M059J (cell line): Measurements from ENCODE around the gene CACNA2D4. TPM values are rescaled to one million over a fixed set of nuclear protein-coding genes. Genes with fewer than 3 reads are reported as not detected.
"Not testable (repeated sequence)": the region's sequence is repeated elsewhere in the genome, so short reads cannot be mapped to it uniquely, and the experiment has no call there.

Experiments
- DNase-seq: peaks from one replicate; pipeline ENCODE4 v3.0.0-alpha.2; 2012; ENCODE audit warnings: low read depth
- total RNA-seq: library from RNA; depleted of rRNA; stranded (reverse); fragments of >200 nt; shearing (Covaris generic); gene quantifications from 2 replicates; pipeline ENCODE4 v1.2.3, GENCODE V29; 2014; rRNA removed

CACNA2D4 gene, protein sequence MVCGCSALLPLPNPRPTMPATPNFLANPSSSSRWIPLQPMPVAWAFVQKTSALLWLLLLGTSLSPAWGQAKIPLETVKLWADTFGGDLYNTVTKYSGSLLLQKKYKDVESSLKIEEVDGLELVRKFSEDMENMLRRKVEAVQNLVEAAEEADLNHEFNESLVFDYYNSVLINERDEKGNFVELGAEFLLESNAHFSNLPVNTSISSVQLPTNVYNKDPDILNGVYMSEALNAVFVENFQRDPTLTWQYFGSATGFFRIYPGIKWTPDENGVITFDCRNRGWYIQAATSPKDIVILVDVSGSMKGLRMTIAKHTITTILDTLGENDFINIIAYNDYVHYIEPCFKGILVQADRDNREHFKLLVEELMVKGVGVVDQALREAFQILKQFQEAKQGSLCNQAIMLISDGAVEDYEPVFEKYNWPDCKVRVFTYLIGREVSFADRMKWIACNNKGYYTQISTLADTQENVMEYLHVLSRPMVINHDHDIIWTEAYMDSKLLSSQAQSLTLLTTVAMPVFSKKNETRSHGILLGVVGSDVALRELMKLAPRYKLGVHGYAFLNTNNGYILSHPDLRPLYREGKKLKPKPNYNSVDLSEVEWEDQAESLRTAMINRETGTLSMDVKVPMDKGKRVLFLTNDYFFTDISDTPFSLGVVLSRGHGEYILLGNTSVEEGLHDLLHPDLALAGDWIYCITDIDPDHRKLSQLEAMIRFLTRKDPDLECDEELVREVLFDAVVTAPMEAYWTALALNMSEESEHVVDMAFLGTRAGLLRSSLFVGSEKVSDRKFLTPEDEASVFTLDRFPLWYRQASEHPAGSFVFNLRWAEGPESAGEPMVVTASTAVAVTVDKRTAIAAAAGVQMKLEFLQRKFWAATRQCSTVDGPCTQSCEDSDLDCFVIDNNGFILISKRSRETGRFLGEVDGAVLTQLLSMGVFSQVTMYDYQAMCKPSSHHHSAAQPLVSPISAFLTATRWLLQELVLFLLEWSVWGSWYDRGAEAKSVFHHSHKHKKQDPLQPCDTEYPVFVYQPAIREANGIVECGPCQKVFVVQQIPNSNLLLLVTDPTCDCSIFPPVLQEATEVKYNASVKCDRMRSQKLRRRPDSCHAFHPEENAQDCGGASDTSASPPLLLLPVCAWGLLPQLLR
- 0.15 and 0.91 TPM in 2 replicates for total RNA-seq

DNA sequence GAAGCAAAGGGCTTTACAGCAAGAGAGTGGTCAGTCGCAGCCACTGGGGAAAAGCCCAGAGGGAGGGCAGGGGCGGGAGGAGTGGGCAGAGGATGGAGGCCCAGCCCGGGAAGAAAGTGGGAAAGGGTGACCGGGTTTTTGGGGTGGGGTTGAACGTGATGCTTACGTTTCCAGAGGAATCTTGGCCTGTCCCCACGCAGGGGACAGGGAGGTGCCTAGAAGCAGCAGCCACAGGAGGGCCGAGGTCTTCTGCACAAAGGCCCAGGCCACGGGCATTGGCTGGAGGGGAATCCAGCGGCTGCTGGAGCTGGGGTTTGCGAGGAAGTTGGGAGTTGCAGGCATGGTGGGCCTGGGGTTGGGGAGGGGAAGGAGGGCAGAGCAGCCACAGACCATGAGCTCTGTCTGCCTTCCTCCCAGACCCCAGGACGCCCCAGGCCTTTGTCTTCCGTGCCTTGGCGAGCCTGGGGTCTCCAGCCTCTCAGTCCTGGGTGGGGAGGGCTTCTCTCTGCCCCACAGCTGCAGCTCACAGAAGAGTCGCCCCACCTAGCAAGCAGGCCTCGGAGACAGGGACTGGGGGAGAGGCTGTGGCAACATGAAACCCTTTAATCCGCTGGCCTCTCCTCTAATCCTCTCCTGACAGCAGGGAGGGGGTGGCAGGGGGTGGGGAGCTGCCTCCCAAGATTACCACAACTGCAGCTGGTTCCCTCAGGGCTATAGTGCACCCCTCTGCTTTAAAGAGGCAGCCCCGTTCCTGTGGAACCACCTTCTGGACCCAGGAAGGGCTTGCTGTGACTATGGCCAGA is at the start of gene CACNA2D4:
TSS of gene CACNA2D4 (minus strand) at position 572 of the 803 bp plus-strand sequence. CDS start at position 393, 179 bp downstream.
- no peak for DNase-seq

DNA sequence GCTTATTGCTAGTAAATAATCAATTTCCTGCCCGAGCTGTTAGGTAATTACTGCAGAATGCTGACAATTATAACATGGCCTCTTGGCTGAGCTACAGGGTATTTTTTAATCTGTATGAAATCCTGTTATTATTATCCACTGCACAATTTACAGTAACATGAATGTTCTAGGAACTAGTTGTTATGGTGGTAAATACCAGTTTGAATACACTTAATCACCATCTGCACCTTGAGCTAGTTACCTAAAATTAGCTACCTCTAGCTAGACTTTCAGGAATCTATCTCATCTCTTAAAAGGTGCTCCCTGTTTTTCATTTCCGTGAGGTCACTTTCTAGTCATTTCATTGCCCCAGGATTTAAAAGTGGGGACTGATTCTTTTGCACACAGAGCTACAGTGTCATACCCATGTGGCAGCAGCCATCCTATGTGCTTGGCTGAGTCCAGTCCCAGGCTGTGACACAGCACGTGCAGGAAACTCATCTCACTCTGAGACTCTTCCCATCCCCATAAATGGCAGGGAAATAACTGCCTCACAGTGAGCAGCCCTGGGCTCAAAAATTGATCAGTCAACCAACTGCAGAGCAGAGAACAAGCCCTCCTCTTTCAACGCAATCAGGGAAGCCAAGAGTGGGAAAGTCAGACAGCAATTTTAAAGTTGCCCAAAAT is 48.2 kb upstream of the CACNA2D4 start:
- no peak for DNase-seq

DNA sequence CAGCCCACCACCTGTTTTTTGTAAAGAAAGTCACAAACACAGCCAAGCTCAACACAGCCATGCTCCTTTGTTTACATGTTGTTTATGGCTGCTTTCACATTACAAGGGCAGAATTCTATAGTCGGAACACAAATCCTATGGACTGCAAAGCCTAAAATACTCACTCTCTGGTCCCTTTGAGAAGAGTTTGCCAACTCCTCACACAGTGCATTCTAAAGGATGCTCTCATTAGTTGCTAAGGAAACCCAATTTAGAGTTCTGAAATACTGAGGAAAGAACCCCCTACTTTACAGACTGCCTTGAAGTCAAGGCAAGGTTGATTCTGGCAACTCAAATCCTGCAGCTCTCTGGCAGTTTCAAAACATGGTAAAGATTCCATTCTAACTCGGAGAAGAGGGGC is 47.5 kb upstream of the CACNA2D4 start:
- DNase-seq: no peak

DNA sequence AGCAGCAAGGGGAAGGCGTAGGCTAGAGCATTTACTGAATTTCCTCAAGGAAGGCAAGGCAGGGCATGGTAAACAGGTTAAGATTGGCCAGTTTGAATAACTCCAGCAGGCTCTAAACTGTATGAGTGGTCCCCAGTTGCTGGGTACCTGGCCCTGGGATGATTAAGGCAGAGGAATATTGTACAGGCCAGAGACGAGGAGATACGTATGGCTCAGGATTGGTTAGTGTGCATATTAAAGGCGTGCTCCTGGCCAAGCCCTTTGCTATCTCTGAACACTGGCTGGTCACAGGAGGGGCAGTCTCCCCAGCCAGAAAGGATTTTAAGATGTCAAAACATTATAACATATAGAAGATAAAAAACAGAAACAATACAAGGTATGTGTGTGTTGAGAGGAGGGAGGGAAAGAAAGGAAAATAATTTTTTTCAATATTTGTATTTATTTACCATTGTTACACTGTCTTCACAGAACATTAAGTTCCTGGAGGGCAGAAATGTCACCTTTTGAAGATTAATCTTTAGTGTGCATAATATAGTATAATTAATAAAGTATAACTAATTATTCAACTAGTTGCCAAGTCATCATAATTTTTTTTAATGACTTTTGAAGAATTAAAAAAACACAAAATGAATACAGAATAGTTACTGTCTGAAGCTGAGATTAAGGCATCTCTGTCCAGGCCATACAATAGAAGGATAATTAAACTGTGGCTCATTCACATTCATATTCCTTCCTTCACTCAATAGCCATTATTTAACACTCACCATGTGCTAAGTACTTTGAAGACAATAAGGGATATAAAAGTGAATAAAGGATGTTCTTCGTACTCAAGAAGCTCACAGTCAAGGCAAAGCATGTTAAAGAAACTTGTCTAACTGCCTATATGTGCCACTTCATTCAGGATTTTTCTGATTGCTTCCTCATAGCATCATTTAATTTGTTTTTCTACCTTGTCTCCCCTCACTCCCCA is 43.9 kb upstream of the CACNA2D4 start:
- no peak for DNase-seq

DNA sequence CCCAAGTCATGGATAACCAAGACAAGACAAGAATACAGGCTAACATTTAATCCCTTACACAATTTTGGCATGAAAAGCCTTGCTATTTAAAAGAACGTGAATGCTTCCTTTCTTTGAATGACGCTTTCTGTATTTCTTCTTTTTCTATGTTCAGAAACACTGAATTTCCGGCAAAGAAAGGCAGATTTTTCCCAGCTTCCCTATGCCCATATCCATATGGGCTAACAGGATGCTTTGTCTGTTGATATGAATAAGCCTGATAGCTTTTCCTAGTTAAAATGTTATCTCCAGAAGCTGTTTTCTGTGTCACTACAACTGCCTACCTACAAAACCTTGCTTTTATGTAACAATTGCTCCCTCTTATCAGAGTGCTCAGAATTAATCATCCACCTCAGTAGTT is 38.3 kb upstream of the CACNA2D4 start:
- DNase-seq: no peak

DNA sequence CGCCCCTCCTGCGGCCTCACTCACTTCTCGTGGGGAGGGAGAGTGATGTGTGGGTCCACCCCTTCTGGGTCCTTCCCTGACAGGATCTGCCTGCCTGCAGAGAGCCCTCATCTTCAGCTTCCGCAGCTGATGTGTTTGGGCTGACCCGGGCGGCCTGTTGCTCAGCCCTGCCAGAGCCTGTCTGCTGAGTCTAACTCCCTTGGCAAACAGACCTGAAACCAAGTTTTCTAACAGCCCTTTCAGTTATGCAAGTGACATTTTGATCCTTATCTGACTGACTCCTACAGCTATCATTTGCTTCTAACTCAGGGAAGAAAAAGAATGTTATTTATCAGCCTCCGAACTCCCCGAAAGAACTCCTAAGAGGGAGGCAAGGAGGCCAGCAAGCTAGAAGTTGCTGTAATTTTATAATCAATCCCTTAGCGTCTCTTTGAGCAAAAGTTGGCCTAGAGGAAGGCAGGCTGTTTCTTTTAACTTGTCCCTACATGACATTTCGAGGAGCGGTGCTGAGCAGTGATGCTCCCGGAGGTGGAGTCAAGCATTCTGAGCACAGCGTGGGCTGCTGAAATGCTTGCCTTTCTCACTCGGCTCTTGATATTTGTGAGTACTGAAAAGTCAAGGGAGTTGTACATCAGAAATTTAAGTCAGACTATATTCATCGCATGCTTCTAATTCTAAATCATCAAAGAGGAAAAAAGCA is 31.5 kb upstream of the CACNA2D4 start:
- no peak for DNase-seq

DNA sequence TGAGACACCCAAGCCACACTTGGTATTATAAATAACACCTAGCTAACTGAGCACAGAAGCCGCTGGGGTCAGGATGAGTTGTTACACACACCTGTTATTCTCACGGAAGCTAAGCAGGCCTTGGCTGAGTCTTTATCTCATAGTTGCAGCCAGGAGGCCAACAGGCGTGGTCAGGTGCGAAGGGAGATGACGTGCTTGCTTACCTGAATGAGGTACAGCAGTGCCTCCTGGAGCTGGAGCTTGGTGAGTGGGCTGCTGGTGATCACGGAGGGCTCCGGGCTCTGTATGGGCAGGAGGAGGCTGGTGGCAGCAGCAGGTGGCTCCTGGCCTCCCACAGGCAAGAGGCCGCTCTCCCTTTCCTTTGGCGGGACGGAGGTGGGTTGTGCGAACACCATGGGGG is 30.4 kb upstream of the CACNA2D4 start:
- no peak for DNase-seq

DNA sequence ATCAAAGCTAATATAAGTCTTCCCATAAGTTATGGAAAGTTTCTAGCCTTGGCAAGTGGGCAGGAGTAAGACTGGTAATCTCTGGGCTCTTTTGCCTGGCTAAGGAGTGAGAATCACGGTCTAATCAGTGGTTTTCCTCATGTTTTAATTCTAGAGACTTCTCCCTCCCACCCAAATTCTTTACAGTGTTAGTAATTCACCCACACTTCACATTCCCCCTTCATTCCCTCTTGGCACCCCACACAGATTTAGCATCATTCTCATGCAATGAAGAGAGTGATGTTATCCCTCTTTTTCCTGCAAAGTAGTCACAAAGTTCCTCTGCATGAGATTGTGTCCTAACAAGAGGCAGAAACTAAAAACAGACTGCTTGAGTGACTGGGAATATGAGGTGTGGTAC is 28.6 kb upstream of the CACNA2D4 start:
- no peak for DNase-seq

DNA sequence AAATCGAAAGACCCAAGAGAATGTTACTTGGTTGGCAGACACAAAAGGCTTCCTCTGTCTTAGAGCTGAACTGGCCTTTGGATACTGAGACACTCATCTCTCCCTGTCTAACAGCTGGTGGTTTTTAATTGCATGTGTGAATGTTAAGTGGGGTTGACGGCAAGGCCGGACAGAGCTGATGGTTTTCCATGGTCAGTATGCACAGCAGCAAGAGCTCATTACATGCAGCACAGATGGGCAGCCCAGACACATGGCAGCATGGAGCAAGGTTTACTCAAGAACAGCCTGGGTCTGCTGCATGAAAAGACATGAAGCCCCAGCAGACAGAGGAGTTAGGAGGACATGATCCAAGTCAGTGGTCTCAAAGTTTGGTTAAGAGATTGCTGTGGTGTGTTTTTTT is 27.8 kb upstream of the CACNA2D4 start:
- no peak for DNase-seq

DNA sequence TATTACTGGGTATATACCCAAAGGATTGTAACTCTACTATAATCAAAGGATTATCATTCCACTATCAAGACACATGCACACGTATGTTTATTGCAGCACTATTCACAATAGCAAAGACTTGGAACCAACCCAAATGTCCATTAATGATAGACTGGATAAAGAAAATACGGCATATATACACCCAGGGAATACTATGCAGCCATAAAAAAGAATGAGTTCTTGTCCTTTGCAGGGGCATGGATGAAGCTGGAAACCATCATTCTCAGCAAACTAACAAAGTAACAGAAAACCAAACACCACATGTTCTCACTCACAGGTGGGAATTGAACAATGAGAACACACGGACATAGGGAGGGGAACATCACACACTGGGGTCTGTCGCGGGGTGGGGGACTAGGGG is 27.1 kb upstream of the CACNA2D4 start:
- DNase-seq: not testable (repeated sequence)

DNA sequence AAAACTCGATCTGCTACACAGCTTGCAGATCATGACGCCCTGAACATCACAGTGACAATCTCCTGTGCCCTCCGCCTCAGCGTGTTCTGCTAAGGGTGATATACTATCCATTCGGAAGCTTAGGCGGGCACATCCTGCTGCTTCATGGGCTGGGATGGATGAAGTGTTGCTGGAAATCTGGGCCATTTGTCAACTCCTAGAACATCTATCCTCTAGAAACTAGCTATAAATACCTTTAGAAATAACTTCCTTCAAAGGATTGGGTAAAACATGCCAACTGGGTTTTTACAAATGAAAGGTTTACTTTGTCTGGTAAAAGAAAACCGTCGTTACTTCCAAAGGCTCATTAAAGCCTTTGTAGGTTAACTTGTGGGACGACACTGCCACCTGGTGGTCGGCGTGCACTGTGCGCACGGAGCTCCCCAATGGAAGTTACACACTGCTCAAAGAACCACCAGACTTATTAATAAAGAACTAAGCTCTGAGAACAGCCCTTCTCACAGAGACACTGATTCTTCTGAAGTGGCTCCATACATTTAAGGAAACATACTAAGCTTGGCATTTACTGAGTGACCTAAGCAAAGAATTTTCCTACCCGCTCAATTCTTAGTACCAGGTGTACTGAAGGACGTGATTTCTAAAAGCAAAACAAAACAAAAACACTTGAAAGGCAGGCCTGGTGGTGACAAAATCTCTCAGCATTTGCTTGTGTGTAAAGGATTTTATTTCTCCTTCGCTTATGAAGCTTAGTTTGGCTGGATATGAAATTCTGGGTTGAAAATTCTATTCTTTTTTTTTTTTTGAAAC is 21.6 kb upstream of the CACNA2D4 start:
- DNase-seq: peak; percentile 68

DNA sequence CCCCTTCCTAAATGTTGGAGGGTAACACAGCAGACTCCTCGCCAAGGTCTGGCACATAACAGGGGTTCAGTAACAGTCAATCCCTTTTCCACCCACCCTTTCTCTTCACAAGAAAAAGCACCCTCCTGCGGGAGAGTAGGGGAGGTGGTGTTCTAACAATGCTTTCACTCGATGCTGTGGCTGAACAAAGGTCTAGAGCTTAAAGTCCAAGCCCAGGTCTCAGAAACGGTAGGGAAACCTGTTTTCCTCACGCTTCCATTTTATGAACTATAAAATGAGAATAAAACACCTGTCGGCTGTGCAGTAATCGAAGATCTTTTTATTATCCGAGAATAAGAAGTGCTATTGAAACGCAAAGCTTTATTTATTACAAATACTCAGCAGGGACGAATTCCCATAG is 20.9 kb upstream of the CACNA2D4 start:
- DNase-seq: no peak

DNA sequence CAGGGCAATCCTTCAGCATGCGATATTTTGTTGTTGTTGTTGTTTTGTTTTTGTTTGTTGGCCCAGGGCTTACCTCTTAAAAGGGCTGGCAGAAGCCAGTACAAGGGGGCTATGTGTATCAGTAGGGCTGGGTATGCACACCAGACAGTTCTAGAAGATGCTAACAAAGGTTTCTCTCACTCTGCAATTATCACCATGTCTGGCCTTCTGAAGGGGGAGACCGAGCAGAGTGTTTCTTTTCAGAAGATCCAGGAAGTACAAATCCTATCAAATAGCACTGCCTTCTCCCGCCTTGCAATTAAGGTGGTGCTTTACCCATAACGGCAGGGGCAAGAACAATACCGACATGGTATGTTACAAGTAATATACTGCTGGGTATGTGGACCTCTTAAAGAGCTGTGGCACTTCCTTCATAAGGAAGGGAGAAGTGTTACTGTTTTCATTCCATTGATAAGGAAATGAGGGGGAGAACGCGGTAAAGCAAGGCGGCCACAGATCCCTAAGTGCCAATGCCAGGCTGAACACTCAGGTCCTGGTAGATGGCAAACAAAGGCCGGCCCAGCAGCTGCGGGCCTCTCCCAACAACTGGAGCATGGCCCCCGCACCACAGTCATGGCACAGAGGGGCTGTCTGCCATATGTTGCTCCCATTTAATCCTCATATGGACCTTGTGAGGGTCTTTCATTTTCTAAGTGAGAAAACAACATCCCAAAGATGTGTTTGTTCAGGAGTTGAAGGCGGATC is 19.2 kb upstream of the CACNA2D4 start:
- no peak for DNase-seq

DNA sequence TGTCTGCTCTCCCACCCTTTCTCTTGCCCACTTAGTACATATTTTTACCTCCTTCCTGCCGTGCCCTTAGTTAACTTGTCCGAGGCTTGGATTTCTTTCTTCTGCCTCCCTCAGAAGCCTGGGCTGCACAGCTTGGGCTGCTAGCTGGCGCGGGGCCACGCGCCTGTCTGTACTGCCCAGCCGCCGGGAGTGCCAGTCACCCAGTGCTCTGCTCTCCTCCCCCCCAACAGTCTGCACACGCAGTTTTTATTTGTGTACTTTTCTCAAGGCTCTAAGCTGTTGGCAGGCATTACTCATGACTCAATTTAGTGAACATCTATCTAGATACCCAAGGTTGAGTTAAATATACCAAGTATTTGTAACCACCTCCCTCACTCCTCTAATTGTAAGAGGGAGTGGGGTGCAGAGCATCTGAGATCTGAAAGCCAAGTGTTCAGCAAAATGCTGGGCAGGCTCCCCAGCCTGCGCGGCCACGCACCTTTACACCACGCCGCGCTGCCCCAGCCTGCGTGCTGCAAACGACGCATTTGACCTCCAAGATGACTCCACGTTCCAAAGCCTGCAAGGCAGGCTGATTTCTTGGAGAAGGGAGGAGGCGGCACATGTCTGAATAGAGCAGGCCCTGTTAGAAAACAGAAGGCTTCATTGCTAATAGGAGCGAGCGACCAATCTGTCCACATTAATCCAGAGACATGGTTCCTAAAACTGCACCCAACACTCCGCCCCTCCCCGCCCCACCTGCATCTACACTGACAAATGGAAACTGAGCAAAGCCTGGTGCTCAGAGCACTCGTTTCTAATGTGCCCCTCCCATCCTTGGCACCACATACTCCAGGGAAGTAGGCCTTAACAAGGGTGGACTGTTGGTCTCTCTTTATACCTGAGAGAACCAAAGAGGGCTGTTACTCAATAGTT is 18.2 kb upstream of the CACNA2D4 start:
- peak; percentile 89 for DNase-seq

DNA sequence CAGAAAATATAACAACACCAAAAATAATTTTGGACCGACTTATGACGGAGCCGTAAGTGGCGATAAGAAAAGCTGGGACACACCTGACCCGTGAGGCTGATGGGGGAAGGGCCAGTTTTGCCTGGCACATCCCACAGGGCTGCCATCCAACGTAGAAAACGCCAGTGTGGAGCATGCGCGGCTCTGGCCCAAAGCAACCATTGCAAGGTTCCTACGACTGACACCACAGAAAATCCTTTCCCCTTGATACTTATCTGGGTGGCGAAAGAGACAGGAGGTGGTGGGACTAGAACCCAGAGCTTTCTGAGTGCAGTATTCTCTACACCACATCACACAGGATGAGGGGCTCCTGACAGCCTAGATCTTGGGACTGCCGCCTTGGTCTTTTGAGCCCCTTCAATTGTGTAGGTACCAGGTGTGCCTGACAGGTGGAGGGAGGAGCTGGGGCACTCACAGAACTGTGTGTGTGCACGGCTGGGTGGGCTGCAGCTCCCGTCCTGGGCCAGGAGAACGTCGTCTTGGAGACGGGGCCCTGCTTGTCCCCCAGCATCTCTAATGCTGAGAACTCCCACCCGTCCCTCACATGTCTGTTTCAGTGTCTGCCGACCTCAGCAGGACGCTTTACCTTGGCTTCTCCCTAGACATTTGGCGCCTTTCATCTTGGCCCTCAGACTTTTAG is 17.4 kb upstream of the CACNA2D4 start:
- DNase-seq: no peak

DNA sequence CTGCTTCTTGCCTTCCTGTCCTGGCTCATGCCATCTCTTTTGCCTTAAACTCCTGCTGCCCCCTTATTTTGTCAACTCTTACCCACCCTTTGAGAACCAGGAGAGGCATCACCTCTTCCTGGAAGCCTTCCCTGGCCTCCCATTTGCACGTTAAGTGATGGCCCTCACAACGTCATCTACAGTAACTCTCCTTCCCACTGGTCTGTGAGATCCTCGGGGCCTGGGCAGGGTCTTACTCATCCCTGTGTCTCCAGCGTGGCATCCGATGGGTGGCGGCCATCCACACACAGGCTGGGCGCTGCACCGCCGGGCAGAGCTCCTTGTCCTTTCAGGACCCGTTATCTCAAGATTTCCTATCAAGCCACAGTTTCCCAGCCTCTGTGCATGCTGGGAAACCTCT is 16.8 kb upstream of the CACNA2D4 start:
- DNase-seq: no peak
